Mesangial cell (primary cell): Measurements from ENCODE around the gene MTERF1. TPM values are rescaled to one million over a fixed set of nuclear protein-coding genes. Genes with fewer than 3 reads are reported as not detected.

ENCODE experiments used
- total RNA-seq: library from RNA; depleted of rRNA; stranded (reverse); fragments of >200 nt; gene quantifications from 2 replicates; pipeline ENCODE4 v1.2.3, GENCODE V29; 2015

The MTERF1 gene, protein sequence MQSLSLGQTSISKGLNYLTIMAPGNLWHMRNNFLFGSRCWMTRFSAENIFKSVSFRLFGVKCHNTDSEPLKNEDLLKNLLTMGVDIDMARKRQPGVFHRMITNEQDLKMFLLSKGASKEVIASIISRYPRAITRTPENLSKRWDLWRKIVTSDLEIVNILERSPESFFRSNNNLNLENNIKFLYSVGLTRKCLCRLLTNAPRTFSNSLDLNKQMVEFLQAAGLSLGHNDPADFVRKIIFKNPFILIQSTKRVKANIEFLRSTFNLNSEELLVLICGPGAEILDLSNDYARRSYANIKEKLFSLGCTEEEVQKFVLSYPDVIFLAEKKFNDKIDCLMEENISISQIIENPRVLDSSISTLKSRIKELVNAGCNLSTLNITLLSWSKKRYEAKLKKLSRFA
- total RNA-seq: 2.8 and 5.7 TPM in 2 replicates

DNA sequence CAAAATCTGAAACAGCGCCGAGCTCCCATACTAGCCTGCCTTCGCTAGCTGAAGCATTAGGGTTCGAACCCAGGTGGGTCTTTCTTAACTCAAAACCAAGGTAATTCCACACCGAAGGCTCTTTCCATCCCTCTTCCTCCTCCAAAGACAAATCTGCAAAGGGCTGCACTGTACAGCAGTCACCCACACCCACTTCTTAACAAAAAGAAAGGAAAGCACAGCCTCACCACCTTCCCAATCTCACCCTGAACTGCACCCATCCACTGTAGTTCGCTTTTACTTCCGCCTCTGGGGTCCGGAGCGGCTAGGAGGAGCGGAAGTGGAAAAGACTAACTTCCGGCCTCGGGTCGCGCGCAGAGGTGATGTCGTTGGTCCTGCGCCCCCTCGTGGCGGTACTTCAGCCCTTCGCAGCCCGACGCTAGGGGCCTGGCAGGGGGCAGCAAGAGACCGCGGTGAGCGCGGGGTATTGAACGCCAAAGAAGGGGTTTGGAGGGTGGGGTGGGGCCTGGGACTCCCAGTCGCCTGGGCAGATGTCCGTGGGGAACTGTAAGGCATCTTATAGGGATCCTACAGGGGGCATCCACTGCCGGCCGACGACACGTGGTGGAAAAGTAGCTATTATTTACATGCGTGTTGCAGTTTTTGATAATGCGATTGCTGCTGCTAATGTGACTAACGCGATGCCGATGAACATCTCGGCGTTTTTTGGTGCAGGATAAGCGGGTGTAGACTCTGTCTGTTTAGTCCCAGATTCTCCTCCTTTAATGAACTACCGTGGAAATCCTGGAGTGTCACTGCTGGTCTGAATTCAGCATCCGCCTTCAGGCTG lies at the start of gene MTERF1:
Gene MTERF1 (minus strand): TSS at position 290 of the 829 bp plus-strand sequence. CDS start 619 bp downstream, outside the sequence.

Other genes starting within 250 kb of the MTERF1 start
- 12.7 and 14.7 TPM in 2 replicates for gene AKAP9, start 60.2 kb upstream of the MTERF1 start, total RNA-seq